Measurements from ENCODE around the gene LIMS2.

LIMS2 gene

DNA sequence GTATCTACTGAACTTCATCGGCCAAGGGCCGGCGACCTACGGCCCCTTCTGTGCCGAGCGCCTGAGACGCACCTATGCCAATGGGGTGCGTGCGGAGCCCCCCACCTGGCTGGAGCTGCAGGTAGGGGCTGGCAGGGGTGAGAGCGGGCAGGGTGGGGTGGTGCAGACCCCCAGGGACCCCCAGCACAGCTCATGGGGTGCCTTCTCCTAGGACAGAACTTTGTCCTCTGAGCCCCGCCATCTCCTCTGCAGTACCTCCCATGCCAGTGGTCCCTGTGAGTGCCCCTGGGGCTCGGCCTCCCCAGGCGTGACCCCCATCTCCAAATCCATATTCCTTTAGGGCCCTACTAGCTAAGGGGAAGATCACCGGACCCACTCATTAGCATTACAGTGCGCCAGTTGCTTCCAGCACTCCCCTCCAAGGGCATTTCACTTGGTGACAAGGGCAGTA is 53.3 kb downstream of the LIMS2 start:
- no peak for DNase-seq (ENCODE audit: low read depth)

DNA sequence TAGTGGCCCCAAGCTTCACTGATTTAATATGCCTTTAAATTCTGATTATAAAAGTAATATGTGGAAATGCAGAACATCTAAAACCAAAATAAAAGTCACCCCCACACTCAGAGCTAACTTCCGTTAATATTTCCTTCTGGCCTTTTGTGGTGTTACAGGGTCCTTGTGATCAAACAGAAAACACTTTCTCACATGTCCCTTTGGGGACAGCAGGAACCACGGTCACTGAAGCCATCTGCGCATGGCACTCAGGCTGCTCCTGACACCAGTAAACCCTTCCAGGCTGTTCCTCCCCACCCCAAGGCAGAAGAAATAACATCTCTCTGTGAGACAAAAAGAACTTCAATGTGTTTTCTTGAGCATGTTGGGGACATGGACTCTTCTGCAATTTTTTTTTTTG is 54.5 kb downstream of the LIMS2 start:
- DNase-seq (ENCODE audit: low read depth) = no peak

DNA sequence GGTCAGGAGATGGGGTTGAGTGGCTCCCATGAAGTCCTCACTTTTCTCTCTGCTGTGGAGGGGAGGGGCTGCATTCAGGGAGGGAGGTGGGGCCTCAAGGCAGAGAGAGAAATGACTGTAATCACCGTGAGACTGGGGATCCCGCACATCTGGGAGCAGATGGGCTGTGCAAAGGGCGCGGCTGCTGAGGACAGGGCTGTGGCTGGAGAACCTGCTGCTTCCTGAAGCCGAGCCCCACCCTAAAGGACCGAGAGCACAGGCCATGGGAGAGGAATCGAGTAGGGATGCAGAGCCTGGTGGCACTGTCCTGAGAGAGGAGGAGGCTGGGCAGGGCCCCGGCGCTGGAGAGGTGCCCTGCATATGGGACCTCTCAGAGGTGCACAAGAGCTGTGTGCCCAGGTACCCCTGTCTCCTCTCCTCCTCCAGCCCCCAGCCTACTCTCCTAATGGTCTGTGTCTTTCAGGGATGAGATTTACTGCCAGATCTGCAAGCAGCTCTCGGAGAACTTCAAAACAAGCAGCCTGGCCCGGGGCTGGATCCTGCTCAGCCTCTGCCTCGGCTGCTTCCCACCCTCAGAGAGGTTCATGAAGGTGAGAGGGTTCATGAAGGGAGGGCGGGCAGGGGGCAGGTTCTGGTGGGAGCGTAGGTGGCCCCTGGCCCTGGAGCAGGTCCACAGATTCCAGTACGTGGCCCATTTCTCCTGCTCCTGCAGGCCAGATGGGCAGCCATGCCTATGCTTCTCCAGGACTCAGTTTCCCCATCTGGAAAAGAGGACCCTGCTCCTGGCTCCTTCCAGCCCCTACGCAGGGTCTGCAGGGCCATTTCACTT is 55.2 kb downstream of the LIMS2 start:
- no peak for DNase-seq (ENCODE audit: low read depth)

DNA sequence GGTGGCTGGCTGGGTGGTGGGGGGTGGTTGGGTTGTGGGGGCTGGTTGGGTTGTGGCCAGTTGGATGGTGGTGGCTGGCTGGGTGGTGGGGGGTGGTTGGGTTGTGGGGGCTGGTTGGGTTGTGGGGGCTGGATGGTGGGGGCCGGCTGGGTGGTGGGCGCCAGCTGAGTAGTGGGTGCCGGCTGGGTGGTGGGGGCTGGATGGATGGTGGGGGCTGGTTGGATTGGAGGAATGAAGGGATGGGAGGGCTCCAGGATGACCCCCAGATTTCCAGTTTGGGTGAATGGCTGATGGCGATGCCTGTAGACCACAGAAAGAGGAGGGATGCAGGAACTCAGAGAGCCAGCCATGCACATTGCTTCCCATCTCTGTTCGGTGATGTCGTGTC is 56.1 kb downstream of the LIMS2 start:
- no peak for DNase-seq (ENCODE audit: low read depth)

DNA sequence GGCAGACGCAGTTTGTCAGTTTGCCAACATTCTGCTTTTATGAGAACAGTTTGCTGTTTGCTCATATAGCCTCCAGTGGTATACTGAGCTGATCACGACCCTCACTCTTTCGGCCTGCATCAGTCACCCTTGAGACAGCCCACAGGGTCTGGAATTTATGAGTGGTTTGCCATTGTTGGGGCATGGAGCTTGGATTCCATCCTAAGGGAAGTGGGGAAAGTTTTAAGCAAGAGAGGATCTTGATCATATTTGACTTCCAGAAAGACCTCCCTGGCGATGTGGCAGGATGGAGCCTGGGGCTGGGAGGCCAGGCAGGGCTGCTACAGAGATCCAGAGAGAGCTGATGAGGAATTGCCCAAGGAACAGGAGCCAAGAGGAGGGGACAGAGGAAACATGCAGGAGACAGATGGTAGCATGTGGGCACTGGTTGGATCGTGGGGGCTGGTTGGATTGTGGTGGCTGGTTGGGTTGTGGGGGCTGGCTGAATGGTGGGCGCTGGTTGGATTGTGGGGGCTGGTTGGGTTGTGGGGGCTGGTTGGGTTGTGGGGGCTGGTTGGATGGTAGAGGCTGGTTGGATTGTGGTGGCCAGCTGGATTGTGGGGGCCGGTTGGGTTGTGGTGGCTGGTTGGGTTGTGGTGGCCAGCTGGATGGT is 56.7 kb downstream of the LIMS2 start:
- no peak for DNase-seq (ENCODE audit: low read depth)

DNA sequence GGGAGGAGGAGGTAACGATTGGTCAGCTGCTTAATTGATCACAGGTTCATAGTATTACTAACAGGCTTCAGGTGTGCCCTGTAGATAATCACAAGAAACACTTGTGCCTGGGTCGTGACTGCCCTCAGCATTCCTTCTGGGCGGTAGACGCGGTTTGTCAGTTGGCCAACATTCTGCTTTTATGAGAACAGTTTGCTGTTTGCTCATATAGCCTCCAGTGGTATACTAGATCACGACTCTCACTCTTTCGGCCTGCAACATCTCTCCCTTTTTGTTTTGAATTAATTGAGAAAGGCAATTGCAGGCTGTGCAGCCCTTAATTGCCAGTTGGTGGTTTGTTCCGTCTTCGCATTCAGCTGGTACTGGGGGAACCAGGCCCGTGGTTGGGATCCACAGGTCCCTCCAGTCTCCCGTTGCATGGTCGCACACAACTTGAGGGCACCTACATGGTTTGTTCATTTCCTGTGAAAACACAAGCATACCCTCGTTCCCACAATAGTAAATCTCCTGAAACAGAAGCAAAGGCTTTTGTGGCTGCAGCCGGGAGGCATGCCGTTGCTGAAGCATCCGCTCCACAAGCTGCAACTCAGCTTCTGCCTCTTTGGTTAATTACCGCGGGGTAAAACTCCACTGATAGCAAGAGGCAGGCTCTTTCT is 59.7 kb downstream of the LIMS2 start:
- no peak for DNase-seq (ENCODE audit: low read depth)

DNA sequence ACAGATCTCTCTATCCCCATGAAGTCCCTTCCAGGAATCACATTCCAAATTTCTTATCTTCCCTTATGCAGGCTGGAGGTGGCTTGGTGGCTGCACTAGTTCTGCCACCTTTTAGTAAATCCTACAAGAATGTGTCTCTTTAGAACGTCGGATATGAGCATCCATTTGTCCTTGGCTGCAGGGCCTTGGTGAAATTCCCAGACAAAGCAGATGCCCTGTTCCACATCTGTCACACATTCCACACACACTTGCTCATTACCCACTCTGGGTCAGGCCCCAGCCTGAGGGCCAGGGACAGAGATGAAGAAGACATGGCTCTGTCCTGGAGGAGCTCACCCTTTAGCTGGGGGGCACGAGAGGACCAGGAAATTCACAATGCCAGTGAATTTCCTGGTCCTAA is 60.6 kb downstream of the LIMS2 start:
- DNase-seq (ENCODE audit: low read depth) = no peak

DNA sequence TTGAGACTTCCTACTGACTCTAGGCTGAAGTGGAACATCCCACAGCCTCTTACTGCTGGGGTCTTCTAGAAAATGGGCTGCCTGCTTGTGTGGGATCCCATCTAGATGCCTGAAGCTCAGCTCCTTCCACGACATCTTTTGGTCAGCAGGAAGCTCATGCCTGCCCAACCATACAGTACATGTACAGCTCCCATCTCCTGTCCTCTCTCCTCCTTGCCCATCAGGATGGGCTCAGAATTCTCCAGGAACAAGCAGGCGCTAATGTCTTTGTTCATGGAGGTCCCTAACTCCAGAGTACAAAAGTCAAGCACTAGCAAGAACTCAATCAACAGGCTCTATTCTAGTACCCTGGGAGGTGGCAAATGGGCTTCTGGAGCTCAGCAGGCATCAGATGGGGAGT is 61.1 kb downstream of the LIMS2 start:
- DNase-seq (ENCODE audit: low read depth) = no peak

DNA sequence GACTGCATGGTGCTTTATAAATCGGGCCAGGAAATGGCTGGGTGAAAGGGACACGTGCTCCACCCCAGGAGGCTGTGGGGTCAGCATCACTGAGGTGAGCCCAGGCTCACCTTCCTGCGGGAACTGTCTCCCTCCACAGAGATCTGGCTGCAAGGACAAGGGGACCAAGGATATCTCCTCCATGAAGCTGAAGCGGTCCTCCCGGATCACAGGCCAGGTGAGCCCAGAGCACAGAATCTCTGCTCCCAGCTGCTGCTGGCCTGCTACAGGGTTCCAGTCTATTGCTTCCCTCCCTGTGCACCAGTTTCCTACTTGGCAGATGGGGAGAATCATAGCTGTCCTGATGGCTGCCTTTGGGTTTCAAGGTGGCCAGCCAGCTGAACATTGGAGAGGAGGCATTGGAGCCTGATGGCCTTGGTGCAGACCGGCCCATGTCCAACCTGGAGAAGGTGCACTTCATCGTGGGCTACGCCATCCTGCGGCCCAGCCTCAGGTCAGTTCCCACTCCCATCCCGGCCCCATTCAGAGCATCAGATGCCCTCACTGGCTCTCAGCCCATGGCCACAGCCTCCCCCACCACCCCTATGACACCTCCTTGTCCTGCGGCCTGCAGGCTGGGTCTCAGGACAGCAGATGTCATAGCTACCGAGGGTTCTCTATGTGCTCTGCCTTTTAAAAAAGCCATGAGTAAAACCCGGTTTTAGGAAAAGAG is 63.1 kb downstream of the LIMS2 start:
- DNase-seq (ENCODE audit: low read depth) = no peak

DNA sequence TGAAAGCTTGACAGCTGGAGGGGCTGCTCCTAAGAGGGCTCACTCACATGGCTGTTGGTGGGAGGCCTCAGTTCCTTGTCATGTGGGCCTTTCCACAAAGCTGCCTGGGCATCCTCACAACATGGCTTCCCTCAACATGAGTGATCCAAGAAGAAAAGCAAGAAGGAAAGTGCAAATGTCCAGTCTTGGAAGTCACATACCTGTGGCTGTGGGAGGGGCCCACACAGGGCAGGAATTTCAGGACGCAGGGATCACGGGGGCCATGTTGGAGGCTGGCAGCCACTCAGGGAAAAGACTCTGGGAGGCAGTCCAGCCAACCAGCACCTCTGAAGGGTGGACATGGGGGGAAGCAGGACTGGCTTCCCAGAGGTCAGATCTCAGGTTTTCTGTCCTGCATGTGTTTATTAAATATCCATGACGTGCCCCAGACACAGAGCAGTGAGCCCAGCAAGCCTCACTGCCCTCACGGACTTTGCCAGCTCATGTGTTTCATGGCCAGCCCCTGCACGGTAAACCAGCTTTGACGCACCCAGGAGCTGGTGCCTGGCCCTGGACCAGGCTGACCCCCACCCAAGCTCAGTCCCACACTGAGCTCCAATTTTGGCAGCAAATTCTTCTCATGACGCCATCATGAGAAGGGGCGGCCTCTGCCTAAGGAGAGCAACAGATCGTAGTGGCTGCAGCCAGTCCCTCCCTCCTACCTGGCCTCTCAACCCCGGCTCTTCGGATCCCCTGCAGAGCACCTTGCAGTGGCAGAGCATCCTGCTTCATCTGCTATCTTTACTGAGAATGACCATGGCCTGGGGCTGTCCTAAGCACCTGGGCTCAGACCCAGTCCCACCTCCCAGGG is 64.0 kb downstream of the LIMS2 start:
- no peak for DNase-seq (ENCODE audit: low read depth)

DNA sequence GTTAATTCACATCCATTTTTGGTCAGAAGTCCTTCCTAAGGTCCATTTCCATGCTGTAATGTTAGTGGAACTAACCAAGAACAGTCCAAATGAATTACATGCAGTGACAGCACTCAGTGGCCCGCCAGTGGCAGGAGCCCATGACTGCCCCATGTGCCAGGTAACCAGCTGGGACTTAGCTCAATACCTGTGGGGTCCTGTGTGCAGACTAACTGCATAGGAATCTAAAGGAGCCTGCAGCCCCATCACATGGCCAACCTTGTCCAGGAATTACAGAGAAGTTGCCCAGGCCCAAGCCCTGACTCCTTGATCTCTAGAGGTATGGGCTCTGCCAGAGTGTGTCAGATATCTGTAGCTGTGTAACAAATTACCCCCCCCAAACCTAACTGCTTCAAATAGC is 64.8 kb downstream of the LIMS2 start:
- DNase-seq (ENCODE audit: low read depth) = no peak

DNA sequence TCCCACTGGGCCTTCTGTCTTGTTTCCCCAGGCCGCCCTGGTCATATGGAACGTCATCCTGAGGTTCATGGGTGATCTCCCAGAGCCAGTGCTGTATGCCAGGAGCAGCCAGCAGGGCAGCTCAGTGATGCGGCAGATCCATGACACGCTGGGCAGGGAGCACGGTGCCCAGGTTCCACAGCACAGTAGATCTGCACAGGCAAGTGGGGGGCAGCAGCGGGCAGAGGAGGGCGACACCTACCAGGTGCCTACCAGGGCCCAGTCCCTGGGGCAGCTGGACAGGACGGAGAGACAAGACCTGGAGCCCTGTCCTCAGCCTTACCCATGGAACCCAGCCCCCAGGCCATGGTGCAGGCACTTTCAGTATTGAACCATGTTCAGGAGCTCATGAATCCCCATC is 65.5 kb downstream of the LIMS2 start:
- no peak for DNase-seq (ENCODE audit: low read depth)

DNA sequence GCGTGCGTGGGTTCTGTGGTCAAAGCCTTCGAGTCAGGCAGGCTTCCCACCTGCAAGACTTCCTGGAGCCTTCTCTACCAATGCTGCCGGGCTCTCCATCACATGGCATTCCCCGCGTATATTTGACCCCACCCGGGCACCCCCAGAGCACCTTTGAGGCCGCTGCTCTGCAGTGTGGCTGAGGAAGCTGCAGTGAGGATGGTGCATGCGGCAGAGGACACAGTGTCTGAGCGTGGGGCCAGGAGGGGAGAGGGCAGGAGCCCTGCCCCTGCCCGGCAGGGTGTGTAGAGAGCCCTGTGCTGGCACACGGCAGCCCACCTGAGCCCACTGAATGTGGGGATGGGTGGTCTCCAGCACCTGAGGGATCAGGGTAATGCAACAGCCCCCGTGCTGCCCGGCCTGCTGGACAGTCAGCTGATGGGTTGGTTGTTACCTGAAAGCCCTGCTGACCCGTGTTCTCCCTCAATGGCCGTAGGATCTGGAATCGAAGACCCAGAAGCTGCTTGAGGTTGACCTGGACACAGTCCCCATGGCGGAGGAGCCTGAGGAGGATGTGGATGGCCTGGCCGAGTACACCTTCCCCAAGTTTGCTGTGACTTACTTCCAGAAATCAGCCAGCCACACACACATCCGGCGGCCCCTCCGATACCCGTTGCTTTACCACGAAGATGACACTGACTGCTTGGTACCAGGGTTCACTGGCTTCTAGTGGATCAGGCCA is 66.1 kb downstream of the LIMS2 start:
- no peak for DNase-seq (ENCODE audit: low read depth)

DNA sequence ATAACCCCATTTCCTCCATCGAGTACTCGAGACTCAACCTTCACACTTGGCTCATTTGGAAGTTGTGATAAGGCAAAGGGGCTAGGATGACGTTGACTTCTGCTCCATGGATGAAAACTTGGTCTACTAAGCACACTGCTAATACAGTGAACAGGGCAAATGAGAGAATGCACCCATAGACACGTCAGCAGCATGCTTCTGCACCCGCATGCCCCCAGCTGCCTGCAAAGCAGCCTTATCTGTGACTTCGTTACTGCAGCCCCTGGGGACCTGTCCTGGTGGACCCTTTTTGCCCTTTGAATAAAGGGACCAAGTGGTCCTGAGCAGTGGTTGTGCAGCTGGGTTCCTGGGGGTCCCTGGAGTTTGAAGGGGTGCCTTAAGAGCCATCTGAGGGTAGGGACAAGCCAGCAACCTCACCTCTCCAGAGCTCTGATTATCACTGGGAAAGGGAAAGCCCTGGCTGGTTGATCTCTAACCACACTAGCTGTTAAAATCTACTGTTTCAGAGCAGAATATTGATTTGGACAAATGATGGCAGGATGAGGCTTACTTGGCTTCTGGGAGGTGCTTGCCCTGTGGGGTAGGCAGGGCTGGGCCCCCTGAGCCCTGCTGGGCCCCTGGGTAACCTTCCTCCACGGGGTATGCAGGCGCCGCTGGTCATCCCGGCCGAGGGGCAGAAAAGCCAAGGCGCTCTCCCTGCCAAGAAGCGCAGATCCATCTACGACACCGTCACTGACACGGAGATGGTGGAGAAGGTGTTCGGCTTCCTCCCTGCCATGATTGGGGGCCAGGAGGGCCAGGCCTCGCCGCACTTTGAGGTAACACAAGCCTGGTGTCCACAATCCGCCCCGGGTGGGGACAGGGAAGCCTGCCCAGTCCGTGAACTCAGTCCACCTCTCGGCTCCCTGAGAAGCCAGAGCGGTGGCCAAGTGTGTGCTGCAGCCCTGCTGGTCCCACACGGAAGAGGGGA is 67.0 kb downstream of the LIMS2 start:
- DNase-seq (ENCODE audit: low read depth) = no peak

DNA sequence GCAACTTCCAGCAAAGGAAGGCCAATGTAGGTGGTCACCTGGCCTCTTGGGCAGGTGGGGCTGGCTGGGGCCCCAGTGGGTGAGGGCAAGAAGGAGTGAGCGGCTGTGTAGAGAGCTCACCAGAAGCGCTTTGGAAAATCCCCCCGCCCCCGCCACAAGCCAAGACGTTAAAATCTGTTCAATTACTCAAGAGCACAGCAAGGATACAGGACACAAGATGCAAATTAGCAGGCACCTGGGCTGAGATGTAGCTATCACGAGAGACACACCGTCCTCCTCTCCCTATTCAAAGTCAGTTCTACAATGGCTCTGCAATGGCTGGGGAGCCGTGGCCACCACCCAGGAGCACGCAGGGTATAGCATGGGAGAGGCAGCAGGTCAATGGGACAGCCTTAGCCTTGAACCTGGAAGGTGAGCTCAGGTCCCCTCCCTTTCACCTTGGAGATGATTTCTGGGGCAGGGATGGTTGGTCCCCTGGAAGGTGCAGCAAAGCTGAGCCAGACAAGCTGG is 67.9 kb downstream of the LIMS2 start:
- DNase-seq (ENCODE audit: low read depth) = no peak

DNA sequence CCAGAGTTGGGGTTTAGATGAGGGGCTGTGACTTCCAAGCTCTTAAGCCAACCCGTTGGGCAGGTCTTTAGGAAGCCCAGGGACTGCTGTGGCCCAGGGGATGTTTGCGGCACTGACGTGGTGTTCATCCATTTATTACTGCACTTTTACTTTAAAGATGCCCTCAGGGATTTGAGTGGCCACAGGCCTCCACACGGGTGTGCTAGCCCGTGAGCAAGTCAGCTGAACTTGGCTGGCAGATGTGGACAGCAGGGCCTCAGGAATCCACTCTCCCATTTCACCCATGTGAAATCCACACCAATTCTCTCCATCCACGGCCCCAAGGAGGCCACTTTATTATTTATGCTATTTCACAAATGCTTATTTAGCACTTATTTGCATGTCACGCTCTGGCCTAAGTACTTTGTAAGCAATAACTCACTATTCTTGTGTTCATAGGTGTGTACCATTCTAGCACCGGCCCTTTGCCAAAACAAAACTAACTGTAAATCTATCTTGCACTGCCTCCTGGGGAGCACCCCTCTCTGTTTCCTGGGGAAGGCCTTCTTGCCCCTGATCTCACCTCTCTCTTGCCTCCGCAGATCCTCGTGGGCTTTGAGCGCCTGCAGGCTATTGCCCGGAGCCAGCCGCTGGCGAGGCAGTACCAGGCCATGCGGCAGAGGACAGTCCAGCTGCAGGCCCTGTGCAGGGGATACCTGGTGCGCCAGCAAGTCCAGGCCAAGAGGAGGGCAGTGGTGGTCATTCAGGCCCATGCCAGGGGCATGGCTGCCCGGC is 68.5 kb downstream of the LIMS2 start:
- no peak for DNase-seq (ENCODE audit: low read depth)

DNA sequence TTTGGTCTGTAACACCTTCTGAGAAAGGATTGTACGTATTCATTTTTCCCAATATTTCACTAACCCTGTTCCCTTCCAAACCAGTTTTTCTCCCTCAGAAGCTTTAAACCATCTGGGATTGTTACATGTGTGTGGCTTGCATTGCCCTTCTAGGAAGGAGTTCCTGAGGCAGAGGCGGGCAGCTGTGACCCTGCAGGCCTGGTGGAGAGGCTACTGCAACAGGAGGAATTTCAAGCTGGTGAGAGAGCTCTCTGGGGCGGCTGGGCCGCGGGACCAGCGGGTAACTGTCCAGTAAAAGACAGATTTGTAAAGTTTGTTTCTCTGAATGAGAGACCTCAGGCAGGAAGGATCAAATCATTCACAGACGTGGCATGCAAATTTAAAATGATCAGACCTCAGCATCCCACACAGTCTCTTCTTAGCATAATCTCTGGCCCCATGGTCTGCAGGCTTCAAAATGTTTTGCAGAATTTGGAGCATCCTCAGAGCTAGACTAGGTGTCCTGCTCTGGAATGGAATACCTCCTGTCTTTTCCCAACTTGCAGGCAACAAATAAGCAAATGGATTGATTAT is 69.6 kb downstream of the LIMS2 start:
- DNase-seq (ENCODE audit: low read depth) = no peak

DNA sequence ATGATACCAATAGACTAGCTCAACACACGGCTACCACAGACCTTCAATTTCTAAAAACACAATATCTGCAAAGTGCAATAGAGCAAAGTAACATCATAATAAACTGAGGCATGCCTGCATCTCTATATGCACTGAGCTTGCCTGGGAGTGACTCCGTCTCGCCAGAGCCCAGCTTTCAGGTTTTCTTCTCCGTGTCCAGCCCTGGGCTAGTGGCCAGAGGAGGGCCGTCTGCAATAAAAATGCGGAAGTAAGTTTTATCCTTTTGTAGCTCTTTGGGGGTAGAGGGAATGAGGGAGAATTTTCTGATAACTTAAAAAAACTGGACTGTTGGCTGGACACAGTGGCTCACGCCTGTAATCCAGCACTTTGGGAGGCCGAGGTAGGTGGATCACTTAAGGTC is 70.3 kb downstream of the LIMS2 start:
- DNase-seq (ENCODE audit: low read depth) = no peak

Measured in stimulated activated CD8-positive, alpha-beta memory T cell treated with anti-CD3 and anti-CD28 coated beads, Interleukin-7, amount 100 ng/mL, for 24 hours (primary cell).